ENCODE data around the gene CLDN2. TPM values are rescaled to one million over a fixed set of nuclear protein-coding genes. Genes with fewer than 3 reads are reported as not detected.
"Not testable (repeated sequence)": the region's sequence is repeated elsewhere in the genome, so short reads cannot be mapped to it uniquely, and the experiment has no call there.

Gene CLDN2
- not detected in 2 replicates for total RNA-seq (2013; cell fraction: nucleolus; rRNA removed)
- total RNA-seq (2014; rRNA removed) (0.06 TPM in 1 of 2 replicates, not detected in the other), total RNA-seq (2014; rRNA removed; fragmentation: Illumina TruSeq; extraction: Trizol) (not detected in 2 replicates), total RNA-seq (2021) (not detected in 2 replicates), polyA plus RNA-seq (2011; rRNA removed) (not detected in 2 replicates), polyA plus RNA-seq (2014; fragmentation: Illumina TruSeq; extraction: Trizol) (not detected in 2 replicates), polyA plus RNA-seq (2014; fragmentation: Nextera tagmentation; extraction: Ambion mirVana) (not detected), polyA plus RNA-seq (2014; rRNA removed) (not detected in 2 replicates), polyA plus RNA-seq (2016; fragmentation: Nextera tagmentation; extraction: Ambion mirVana) (not detected), polyA minus RNA-seq (2011; rRNA and poly(A)+ RNA removed) (not detected in 2 replicates), Bru-seq, nascent RNA (percentile 11 among the genes with signal in this experiment), BruChase-seq, experiment 1, labeled RNA remaining after a 6-hour chase (percentile 22 among the genes with signal in this experiment), BruChase-seq, experiment 2, labeled RNA remaining after a 2-hour chase (percentile 10 among the genes with signal in this experiment)
- polyA plus RNA-seq (2011; ENCODE audit: low read depth), result not detected
- polyA plus RNA-seq (2011; cell fraction: cytosol; rRNA removed), result not detected in 2 replicates
- polyA plus RNA-seq (2011; cell fraction: nucleus; rRNA removed), result 0.03 TPM in 1 of 2 replicates, not detected in the other
- polyA plus RNA-seq (2012), result not detected in 2 replicates
- not detected in 2 replicates for polyA minus RNA-seq (2011; cell fraction: cytosol; rRNA and poly(A)+ RNA removed)
- polyA minus RNA-seq (2011; cell fraction: nucleus; rRNA and poly(A)+ RNA removed), result not detected in 2 replicates
- long read RNA-seq, experiment 1, result 0 reads
- long read RNA-seq, experiment 2, result 0 reads

GRCh38 chrX:106919932-106920452 lies at the start of gene CLDN2:
TSS of gene CLDN2 (plus strand) at chrX:106920402. CDS start at chrX:106928229, 7,827 bp downstream.
- POLR2A ChIA-PET, result no interaction called here
- DNase-seq (ENCODE audit: low read depth, low spot score), result no peak
- in situ Hi-C loops (cut with MboI), result no loop called here
- RAD21 ChIA-PET (ENCODE audit: unreplicated experiment), result no interaction called here
- Histone ChIP-seq H2AFZ (ENCODE audit: control insufficient read depth, low read depth, low read length) (no peak within 1 kb of the TSS), H3K27me3 (replicated peaks in 1 of 2; ENCODE audit: control insufficient read depth in 2 of 2, insufficient read depth in 2 of 2, low read length in 1 of 2) (0 out of 4 replicates have a peak, but pooled peaks cover 0 to 3% of the 10 kb centered on the region in 2 experiments), H3K9ac (ENCODE audit: control insufficient read depth, insufficient read depth, low read length) (no peak within 1 kb of the TSS), H3K4me3 (no peak within 1 kb of the TSS), H4K20me1 (ENCODE audit: control insufficient read depth, insufficient read depth) (no peaks in the 10 kb centered on the region), H3K4me2 (ENCODE audit: control insufficient read depth, insufficient read depth) (no peak within 1 kb of the TSS), H3K27ac (ENCODE audit: control insufficient read depth, insufficient read depth) (no peak within 1 kb of the TSS), H3K4me1 (ENCODE audit: control insufficient read depth, insufficient read depth, low read length) (no peaks in the 10 kb centered on the region), H3K36me3 (ENCODE audit: control insufficient read depth in 2 of 2, insufficient read depth in 2 of 2, low read length in 1 of 2) (no peaks in the 10 kb centered on the region), H3K79me2 (ENCODE audit: control insufficient read depth, insufficient read depth, low read length) (no peaks in the 10 kb centered on the region), H3K9me3 (replicated peaks; ENCODE audit: control insufficient read depth, insufficient read depth, low read length) (no peaks in the 10 kb centered on the region)
- TF ChIP-seq IKZF1 (conservative IDR thresholded peaks at IDR 0.05), result no peak
- no peak for TF ChIP-seq SP1 (IDR thresholded peaks at IDR 0.05; ENCODE audit: low read depth, low read length)
- SMC1A ChIA-PET (ENCODE audit: uncharacterized antibody, unreplicated experiment), result no interaction called here
- ATAC-seq, result no peak
- BruUV-seq (replicated peaks), result no TSS peak
- CTCF ChIA-PET, result no interaction called here
- intact Hi-C loops (cut with micrococcal nuclease; ENCODE audit: unreplicated experiment), result no loop called here
- 0% methylated on average over 2 of the region's 2 CpGs for WGBS (ENCODE audit: insufficient coverage, insufficient replicate concordance, low lambda C conversion rate, missing lambda C conversion rate)
- FAIRE-seq, result no peak

- BruUV-seq (replicated peaks); RAD21 ChIA-PET (ENCODE audit: unreplicated experiment); H3K9me3 ChIP-seq (replicated peaks; ENCODE audit: control insufficient read depth, insufficient read depth, low read length); H3K27me3 ChIP-seq (replicated peaks in 1 of 2; ENCODE audit: control insufficient read depth in 2 of 2, insufficient read depth in 2 of 2, low read length in 1 of 2); H3K4me1 ChIP-seq (ENCODE audit: control insufficient read depth, insufficient read depth, low read length); FAIRE-seq; H4K20me1 ChIP-seq (ENCODE audit: control insufficient read depth, insufficient read depth); H3K9ac ChIP-seq (ENCODE audit: control insufficient read depth, insufficient read depth, low read length); intact Hi-C loops (cut with micrococcal nuclease; ENCODE audit: unreplicated experiment); H3K79me2 ChIP-seq (ENCODE audit: control insufficient read depth, insufficient read depth, low read length); H2AFZ ChIP-seq (ENCODE audit: control insufficient read depth, low read depth, low read length); in situ Hi-C loops (cut with MboI); ATAC-seq; H3K4me2 ChIP-seq (ENCODE audit: control insufficient read depth, insufficient read depth); H3K36me3 ChIP-seq (ENCODE audit: control insufficient read depth in 2 of 2, insufficient read depth in 2 of 2, low read length in 1 of 2); DNase-seq (ENCODE audit: low read depth, low spot score); H3K27ac ChIP-seq (ENCODE audit: control insufficient read depth, insufficient read depth); SMC1A ChIA-PET (ENCODE audit: uncharacterized antibody, unreplicated experiment); POLR2A ChIA-PET; H3K4me3 ChIP-seq: not testable (repeated sequence)
- 90% methylated on average over 2 of the region's 2 CpGs for WGBS (ENCODE audit: insufficient coverage, insufficient replicate concordance, low lambda C conversion rate, missing lambda C conversion rate)
- CTCF ChIA-PET, result interaction anchor here (1.0 to 2.8 kb wide), 3 partner anchors 10 to 30 kb away, joined by 4 to 15 read pairs (median 5); partner anchors contain the start of gene RIPPLY1
These were observed 47.4 kb upstream of the CLDN2 start for GRCh38 chrX:106872796-106873195.
